Measurements from ENCODE around the gene UFD1.

- TF ChIP-seq CTCF (IDR thresholded peaks at IDR 0.05; ENCODE audit: low read depth, low read length), result no peak
- no peak for TF ChIP-seq EZH2phosphoT487 (IDR thresholded peaks at IDR 0.05; ENCODE audit: low read depth)
Measured at GRCh38 chr22:19478045-19478900, 720 bp downstream of the UFD1 start.
